GM23248 (cell line): Measurements from ENCODE around the gene NR2F1. TPM values are rescaled to one million over a fixed set of nuclear protein-coding genes. Genes with fewer than 3 reads are reported as not detected.

ENCODE experiments used
- DNase-seq: peaks from one replicate; pipeline ENCODE4 v3.0.0-alpha.2; 2015
- H2AFZ ChIP-seq: fragments of 200-600 bp; sonication (generic); 2 replicates; pipeline ENCODE4 v1.6.1; 2016; ENCODE audit warnings: antibody characterized with exemption
- H3F3A ChIP-seq: fragments of 200-600 bp; sonication (generic); 2 replicates; pipeline ENCODE4 v1.6.1; 2016; ENCODE audit warnings: mild to moderate bottlenecking, antibody characterized with exemption, mixed run types; ENCODE audit not compliant: insufficient read depth
- H3K27ac ChIP-seq: fragments of 200-600 bp; sonication (generic); 2 replicates; pipeline ENCODE4 v1.5.1; 2016; ENCODE audit warnings: mild to moderate bottlenecking
- H3K27me3 ChIP-seq: fragments of 200-600 bp; sonication (generic); replicated peaks from 2 replicates; pipeline ENCODE4 v1.6.1; 2016; ENCODE audit warnings: mild to moderate bottlenecking; ENCODE audit not compliant: insufficient read depth
- H3K36me3 ChIP-seq: fragments of 200-600 bp; sonication (generic); 2 replicates; pipeline ENCODE4 v1.6.1; 2016; ENCODE audit warnings: low read depth, mild to moderate bottlenecking
- H3K4me1 ChIP-seq: fragments of 200-600 bp; sonication (generic); 2 replicates; pipeline ENCODE4 v1.6.1; 2016; ENCODE audit warnings: mild to moderate bottlenecking; ENCODE audit not compliant: insufficient read depth
- H3K4me2 ChIP-seq: fragments of 200-600 bp; sonication (generic); one replicate; pipeline ENCODE4 v1.6.1; 2016; ENCODE audit warnings: mild to moderate bottlenecking; ENCODE audit not compliant: unreplicated experiment
- H3K4me3 ChIP-seq: fragments of 200-600 bp; sonication (generic); 2 replicates; pipeline ENCODE4 v1.5.1; 2016; ENCODE audit warnings: mild to moderate bottlenecking
- H3K79me2 ChIP-seq: fragments of 200-600 bp; sonication (generic); 2 replicates; pipeline ENCODE4 v1.6.1; 2016; ENCODE audit warnings: mild to moderate bottlenecking; ENCODE audit not compliant: insufficient read depth
- H3K9ac ChIP-seq: fragments of 200-600 bp; sonication (generic); 2 replicates; pipeline ENCODE4 v1.6.1; 2016; ENCODE audit warnings: mild to moderate bottlenecking
- H3K9me2 ChIP-seq: fragments of 200-600 bp; sonication (generic); 2 replicates; pipeline ENCODE4 v1.6.1; 2016; ENCODE audit warnings: mixed run types, mild to moderate bottlenecking, moderate library complexity; ENCODE audit not compliant: insufficient read depth
- H3K9me3 ChIP-seq: fragments of 200-600 bp; sonication (generic); one replicate; pipeline ENCODE4 v1.6.1; 2017; ENCODE audit warnings: low read depth
- H4K20me1 ChIP-seq: fragments of 200-600 bp; sonication (generic); 2 replicates; pipeline ENCODE4 v1.6.0; 2016; ENCODE audit not compliant: insufficient read depth
- EZH2 ChIP-seq: fragments of 200-600 bp; sonication (generic); IDR thresholded peaks from 2 replicates; pipeline ENCODE4 v1.6.1; 2018; ENCODE audit warnings: antibody characterized with exemption, mild to moderate bottlenecking; ENCODE audit not compliant: insufficient read depth, poor library complexity, severe bottlenecking
- EZH2phosphoT487 ChIP-seq: fragments of 200-600 bp; sonication (generic); IDR thresholded peaks from 2 replicates; pipeline ENCODE4 v1.6.1; 2018; ENCODE audit warnings: antibody characterized with exemption, moderate library complexity, mild to moderate bottlenecking, low read depth; ENCODE audit not compliant: insufficient read depth
- WGBS, 2 experiments: methylation state at CpG; one replicate each; pipeline ENCODE4 v1.1.6; 2015 to 2017; ENCODE audit warnings: low lambda C conversion rate in 2 of 2, low coverage in 1 of 2; ENCODE audit errors: missing lambda C conversion rate in 2 of 2; 5-methylcytosine and 5-hydroxymethylcytosine counted together
- in situ Hi-C: fragments of 300-500 bp; cut with MboI; formaldehyde crosslinking; loops from 2 replicates; pipeline ENCODE4 v1.15.0; 2020
- polyA plus RNA-seq: library from polyadenylated mRNA; unstranded; fragments of >200 nt; fragmentation: Nextera tagmentation; extraction: Ambion mirVana; gene quantifications from 2 replicates; pipeline ENCODE4 v1.2.1, GENCODE V29; 2016
- total RNA-seq: library from RNA; depleted of rRNA; stranded (reverse); fragments of >200 nt; shearing (Covaris generic); gene quantifications from 2 replicates; pipeline ENCODE4 v1.2.3, GENCODE V29; 2014

Gene NR2F1
- total and polyA plus RNA-seq, 2 experiments from 2014 or later = 5.6 to 14.3 TPM

DNA sequence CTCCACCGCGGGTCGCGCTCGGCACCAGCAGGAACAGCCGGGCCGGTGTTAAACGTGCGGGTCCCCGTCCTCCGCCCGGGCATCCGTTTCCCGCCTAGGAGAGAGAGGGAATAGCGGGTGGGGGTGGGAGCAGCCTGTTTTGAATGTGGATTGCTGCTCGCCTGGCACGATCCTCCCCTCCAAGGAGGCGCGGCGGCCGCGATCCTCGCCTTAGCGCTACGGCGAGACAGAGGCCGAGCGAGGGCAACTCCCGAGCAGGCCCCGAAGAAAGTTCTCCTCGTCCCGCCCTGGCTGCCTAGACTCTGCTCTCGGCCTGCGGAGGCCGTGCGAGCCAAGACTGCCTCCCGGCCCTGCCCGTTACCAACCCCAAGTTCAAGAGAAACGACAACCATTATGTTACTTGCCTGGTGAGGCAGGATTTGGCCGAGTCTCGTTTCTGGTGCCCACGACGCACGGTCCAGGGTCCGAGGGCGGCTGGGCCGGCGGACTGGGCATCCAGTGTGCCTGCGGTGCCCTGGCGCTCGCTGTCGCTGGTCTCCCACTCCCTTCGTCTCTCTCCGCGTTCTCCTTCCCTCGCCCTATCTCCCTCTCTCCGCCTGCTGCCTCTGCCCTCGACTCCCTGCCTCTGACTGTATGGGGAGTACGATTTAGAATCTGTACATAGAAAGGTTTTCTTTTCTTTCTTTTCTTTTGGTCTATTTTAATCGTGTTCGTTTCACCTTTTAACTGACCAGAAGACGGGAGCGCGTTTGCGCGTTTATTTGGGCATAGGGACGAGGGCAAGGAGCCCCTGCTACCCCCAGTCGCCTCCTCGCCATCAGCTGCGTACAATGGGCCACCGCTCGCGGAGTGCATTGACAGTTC is 2.7 kb upstream of the NR2F1 start:
- TF ChIP-seq EZH2phosphoT487 (no peak), EZH2 (no peak)
- in situ Hi-C loops = loop anchor here (10.0 to 25.0 kb wide), 2 partner anchors 335 to 1268 kb away; no protein-coding TSS in a partner anchor
- H3K27ac ChIP-seq = peak overlapping the region; percentile 41
- peak overlapping the region; percentile 84 for H3K9ac ChIP-seq
- peak overlapping the region; percentile 82 for H3K4me2 ChIP-seq
- peak overlapping the region; percentile 88 for H2AFZ ChIP-seq
- H3K4me3 ChIP-seq = peak overlapping the region; percentile 98
- H3K4me1 ChIP-seq = 0 out of 2 replicates have a peak, but pooled peaks cover 5% of the 10 kb centered on the region
- H3K9me3 ChIP-seq = no peaks in the 10 kb centered on the region
- no peaks in the 10 kb centered on the region for H4K20me1 ChIP-seq
- H3K79me2 ChIP-seq = peaks cover 67% of the 10 kb centered on the region
- no peaks in the 10 kb centered on the region for H3K36me3 ChIP-seq
- 1% methylated on average over 51 to 61 of the region's 73 CpGs for WGBS, 2 experiments
- peaks cover 17% of the 10 kb centered on the region for H3F3A ChIP-seq
- DNase-seq = peak; percentile 77
- no peaks in the 10 kb centered on the region for H3K27me3 ChIP-seq
- H3K9me2 ChIP-seq = no peaks in the 10 kb centered on the region

GRCh38 chr5:93580927-93581445 is 2.0 kb upstream of the NR2F1 start, which contains the start of gene NR2F1-AS1:
TSS of gene NR2F1-AS1 (minus strand) at chr5:93581219.
- in situ Hi-C loops = loop anchor here (10.0 to 25.0 kb wide), 2 partner anchors 334 to 1269 kb away; no protein-coding TSS in a partner anchor

GRCh38 chr5:93582167-93582462 is 907 bp upstream of the NR2F1 start:
- in situ Hi-C loops = loop anchor here (10.0 to 25.0 kb wide), 2 partner anchors 333 to 1270 kb away; no protein-coding TSS in a partner anchor
- Histone ChIP-seq H4K20me1 (no peaks in the 10 kb centered on the region), H3K4me1 (peaks cover 18% of the 10 kb centered on the region; the same call in 1 of the 2 replicates), H3K9me3 (no peaks in the 10 kb centered on the region), H2AFZ (peak overlapping the region; percentile 88), H3K4me2 (peak overlapping the region; percentile 99), H3K27me3 (no peaks in the 10 kb centered on the region), H3K27ac (peak overlapping the region; percentile 59), H3K36me3 (no peaks in the 10 kb centered on the region), H3F3A (peaks cover 17% of the 10 kb centered on the region), H3K9ac (peak overlapping the region; percentile 84), H3K79me2 (peaks cover 67% of the 10 kb centered on the region), H3K4me3 (peak overlapping the region; percentile 98), H3K9me2 (no peaks in the 10 kb centered on the region)
- no peak for DNase-seq
- TF ChIP-seq EZH2 = no peak
- TF ChIP-seq EZH2phosphoT487 = no peak
- WGBS, 2 experiments = 0 to 2% methylated on average over 2 of the region's 2 CpGs

More at GRCh38 chr5:93580927-93581445, 2.0 kb upstream of the NR2F1 start, which contains the start of gene NR2F1-AS1:
- no peaks in the 10 kb centered on the region for H3K9me3 ChIP-seq
- no peaks in the 10 kb centered on the region for H4K20me1 ChIP-seq
- peaks cover 17% of the 10 kb centered on the region for H3F3A ChIP-seq
- WGBS, 2 experiments = 0 to 1% methylated on average over 41 of the region's 41 CpGs
- peak; percentile 64 for DNase-seq
- H3K4me2 ChIP-seq = peak within 1 kb of the TSS; percentile 99
- peak within 1 kb of the TSS; percentile 84 for H3K9ac ChIP-seq
- no peaks in the 10 kb centered on the region for H3K9me2 ChIP-seq
- no peaks in the 10 kb centered on the region for H3K36me3 ChIP-seq
- H3K27ac ChIP-seq = peak within 1 kb of the TSS; percentile 59
- H2AFZ ChIP-seq = peak within 1 kb of the TSS; percentile 88
- H3K4me1 ChIP-seq = peaks cover 6% of the 10 kb centered on the region; the same call in 1 of the 2 replicates
- peaks cover 67% of the 10 kb centered on the region for H3K79me2 ChIP-seq
- peak within 1 kb of the TSS; percentile 98 for H3K4me3 ChIP-seq
- TF ChIP-seq EZH2phosphoT487 (no peak), EZH2 (no peak)
- H3K27me3 ChIP-seq = no peaks in the 10 kb centered on the region

GRCh38 chr5:93583439-93583767 is 381 bp downstream of the NR2F1 start:
- H3K36me3 ChIP-seq = no peaks in the 10 kb centered on the region
- peak overlapping the region; percentile 88 for H2AFZ ChIP-seq
- TF ChIP-seq EZH2 (no peak), EZH2phosphoT487 (no peak)
- H3K4me2 ChIP-seq = peak overlapping the region; percentile 99
- peak overlapping the region; percentile 98 for H3K4me3 ChIP-seq
- H3K27ac ChIP-seq = peak overlapping the region; percentile 59
- H3F3A ChIP-seq = peaks cover 17% of the 10 kb centered on the region
- no peaks in the 10 kb centered on the region for H3K9me3 ChIP-seq
- peak overlapping the region; percentile 84 for H3K9ac ChIP-seq
- peaks cover 64% of the 10 kb centered on the region for H3K79me2 ChIP-seq
- WGBS, 2 experiments = 0 to 2% methylated on average over 3 to 4 of the region's 4 CpGs
- H3K27me3 ChIP-seq = no peaks in the 10 kb centered on the region
- no peak for DNase-seq
- in situ Hi-C loops = loop anchor here (10.0 to 25.0 kb wide), 2 partner anchors 331 to 1271 kb away; no protein-coding TSS in a partner anchor
- H3K4me1 ChIP-seq = peaks cover 19% of the 10 kb centered on the region; the same call in 1 of the 2 replicates
- no peaks in the 10 kb centered on the region for H3K9me2 ChIP-seq
- no peaks in the 10 kb centered on the region for H4K20me1 ChIP-seq
